ENCODE results near the gene EIF3D. TPM values are rescaled to one million over a fixed set of nuclear protein-coding genes. Genes with fewer than 3 reads are reported as not detected.

EIF3D gene
- total and polyA plus RNA-seq, 2 of the 13 experiments (the other 11 are each of a cell fraction or from before 2014, with no cell fraction given), result 118 to 274 TPM

DNA sequence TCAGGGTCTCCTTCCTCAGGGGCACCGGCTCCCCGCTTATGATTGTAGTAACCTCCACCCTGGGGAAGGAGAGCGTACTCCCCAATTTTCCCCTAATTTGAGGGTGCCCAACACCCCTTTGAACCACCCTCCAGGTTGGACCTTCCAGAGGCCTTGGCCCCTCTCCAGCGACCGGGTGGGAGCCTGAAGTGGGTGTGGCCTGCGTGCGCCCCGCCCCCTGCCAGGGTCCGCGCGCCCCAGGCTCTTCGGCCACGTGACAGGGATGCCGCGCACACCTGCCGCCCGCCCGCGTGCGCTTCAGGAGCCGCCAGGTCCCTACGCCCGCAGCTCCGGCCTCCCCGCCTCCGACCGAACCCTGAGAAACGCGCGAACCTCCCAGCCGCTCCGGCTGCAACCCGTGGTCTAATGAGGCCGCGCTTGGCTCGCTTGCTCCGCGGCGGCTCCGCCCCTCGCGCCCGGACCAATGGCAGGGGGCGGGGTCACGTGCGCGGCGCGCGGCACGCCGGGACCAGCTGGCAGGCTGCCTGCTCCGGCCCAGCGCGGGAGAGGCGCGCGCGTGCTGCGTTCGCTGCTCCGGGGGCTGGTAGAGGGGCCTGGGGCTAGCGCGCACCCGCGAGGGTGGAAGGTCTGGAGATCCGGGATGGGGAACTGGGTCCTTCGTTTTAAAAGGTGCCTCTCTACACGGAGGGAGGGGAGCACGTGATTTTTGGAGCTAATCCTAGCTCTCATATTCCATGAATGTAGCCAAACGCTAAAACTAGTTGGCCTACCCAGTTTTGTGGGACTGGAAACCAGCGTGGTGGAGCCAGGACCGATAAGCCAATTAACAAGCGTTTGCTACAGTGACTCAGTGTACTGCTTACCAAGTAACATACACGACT lies 22.1 kb downstream of the EIF3D start, which contains the start of gene FOXRED2 (continued):
- TF ChIP-seq, protein P1, sequence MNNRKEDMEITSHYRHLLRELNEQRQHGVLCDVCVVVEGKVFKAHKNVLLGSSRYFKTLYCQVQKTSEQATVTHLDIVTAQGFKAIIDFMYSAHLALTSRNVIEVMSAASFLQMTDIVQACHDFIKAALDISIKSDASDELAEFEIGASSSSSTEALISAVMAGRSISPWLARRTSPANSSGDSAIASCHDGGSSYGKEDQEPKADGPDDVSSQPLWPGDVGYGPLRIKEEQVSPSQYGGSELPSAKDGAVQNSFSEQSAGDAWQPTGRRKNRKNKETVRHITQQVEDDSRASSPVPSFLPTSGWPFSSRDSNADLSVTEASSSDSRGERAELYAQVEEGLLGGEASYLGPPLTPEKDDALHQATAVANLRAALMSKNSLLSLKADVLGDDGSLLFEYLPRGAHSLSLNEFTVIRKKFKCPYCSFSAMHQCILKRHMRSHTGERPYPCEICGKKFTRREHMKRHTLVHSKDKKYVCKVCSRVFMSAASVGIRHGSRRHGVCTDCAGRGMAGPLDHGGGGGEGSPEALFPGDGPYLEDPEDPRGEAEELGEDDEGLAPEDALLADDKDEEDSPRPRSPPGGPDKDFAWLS (CRISPR knock-in tag; IDR thresholded peaks at IDR 0.05; ENCODE audit: borderline replicate concordance), result no peak; the same call in 1 of the 2 replicates
- TF ChIP-seq, protein P2, sequence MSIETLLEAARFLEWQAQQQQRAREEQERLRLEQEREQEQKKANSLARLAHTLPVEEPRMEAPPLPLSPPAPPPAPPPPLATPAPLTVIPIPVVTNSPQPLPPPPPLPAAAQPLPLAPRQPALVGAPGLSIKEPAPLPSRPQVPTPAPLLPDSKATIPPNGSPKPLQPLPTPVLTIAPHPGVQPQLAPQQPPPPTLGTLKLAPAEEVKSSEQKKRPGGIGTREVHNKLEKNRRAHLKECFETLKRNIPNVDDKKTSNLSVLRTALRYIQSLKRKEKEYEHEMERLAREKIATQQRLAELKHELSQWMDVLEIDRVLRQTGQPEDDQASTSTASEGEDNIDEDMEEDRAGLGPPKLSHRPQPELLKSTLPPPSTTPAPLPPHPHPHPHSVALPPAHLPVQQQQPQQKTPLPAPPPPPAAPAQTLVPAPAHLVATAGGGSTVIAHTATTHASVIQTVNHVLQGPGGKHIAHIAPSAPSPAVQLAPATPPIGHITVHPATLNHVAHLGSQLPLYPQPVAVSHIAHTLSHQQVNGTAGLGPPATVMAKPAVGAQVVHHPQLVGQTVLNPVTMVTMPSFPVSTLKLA (IDR thresholded peaks at IDR 0.05), result peak; percentile 51; the same call in 1 of the 2 replicates
- TF ChIP-seq ZNF570 (CRISPR knock-in tag; IDR thresholded peaks at IDR 0.05; ENCODE audit: borderline replicate concordance), result peak; percentile 94; the same call in 1 of the 2 replicates
- no peak for TF ChIP-seq TRAFD1 (CRISPR knock-in tag; IDR thresholded peaks at IDR 0.05; ENCODE audit: borderline replicate concordance)
- peak; percentile 59; the same call in 1 of the 2 replicates for TF ChIP-seq ZBTB7B (CRISPR knock-in tag; IDR thresholded peaks at IDR 0.05)
- peak; percentile 47; the same call in 1 of the 2 replicates for TF ChIP-seq ZNF124 (CRISPR knock-in tag; IDR thresholded peaks at IDR 0.05)
- TF ChIP-seq SP1 (IDR thresholded peaks at IDR 0.05), result 0 out of 2 replicates have a peak, but pooled peaks have one; percentile 23
- TF ChIP-seq SP1 (CRISPR knock-in tag; IDR thresholded peaks at IDR 0.05), result peak; percentile 91
- TF ChIP-seq ZNF615 (CRISPR knock-in tag; IDR thresholded peaks at IDR 0.05; ENCODE audit: borderline replicate concordance), result peak; percentile 86; the same call in 1 of the 2 replicates
- TF ChIP-seq ZNF121 (CRISPR knock-in tag; IDR thresholded peaks at IDR 0.05), result peak; percentile 66; the same call in 1 of the 2 replicates
- peak; percentile 91 for TF ChIP-seq ZNF784 (CRISPR knock-in tag; IDR thresholded peaks at IDR 0.05; ENCODE audit: borderline replicate concordance)
- TF ChIP-seq, protein P3, sequence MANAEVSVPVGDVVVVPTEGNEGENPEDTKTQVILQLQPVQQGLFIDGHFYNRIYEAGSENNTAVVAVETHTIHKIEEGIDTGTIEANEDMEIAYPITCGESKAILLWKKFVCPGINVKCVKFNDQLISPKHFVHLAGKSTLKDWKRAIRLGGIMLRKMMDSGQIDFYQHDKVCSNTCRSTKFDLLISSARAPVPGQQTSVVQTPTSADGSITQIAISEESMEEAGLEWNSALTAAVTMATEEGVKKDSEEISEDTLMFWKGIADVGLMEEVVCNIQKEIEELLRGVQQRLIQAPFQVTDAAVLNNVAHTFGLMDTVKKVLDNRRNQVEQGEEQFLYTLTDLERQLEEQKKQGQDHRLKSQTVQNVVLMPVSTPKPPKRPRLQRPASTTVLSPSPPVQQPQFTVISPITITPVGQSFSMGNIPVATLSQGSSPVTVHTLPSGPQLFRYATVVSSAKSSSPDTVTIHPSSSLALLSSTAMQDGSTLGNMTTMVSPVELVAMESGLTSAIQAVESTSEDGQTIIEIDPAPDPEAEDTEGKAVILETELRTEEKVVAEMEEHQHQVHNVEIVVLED (CRISPR knock-in tag; IDR thresholded peaks at IDR 0.05; ENCODE audit: borderline replicate concordance), result peak; percentile 68
- TF ChIP-seq, protein P4, sequence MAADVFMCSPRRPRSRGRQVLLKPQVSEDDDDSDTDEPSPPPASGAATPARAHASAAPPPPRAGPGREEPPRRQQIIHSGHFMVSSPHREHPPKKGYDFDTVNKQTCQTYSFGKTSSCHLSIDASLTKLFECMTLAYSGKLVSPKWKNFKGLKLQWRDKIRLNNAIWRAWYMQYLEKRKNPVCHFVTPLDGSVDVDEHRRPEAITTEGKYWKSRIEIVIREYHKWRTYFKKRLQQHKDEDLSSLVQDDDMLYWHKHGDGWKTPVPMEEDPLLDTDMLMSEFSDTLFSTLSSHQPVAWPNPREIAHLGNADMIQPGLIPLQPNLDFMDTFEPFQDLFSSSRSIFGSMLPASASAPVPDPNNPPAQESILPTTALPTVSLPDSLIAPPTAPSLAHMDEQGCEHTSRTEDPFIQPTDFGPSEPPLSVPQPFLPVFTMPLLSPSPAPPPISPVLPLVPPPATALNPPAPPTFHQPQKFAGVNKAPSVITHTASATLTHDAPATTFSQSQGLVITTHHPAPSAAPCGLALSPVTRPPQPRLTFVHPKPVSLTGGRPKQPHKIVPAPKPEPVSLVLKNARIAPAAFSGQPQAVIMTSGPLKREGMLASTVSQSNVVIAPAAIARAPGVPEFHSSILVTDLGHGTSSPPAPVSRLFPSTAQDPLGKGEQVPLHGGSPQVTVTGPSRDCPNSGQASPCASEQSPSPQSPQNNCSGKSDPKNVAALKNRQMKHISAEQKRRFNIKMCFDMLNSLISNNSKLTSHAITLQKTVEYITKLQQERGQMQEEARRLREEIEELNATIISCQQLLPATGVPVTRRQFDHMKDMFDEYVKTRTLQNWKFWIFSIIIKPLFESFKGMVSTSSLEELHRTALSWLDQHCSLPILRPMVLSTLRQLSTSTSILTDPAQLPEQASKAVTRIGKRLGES (CRISPR knock-in tag; IDR thresholded peaks at IDR 0.05; ENCODE audit: borderline replicate concordance), result peak; percentile 65; the same call in 1 of the 2 replicates
- TF ChIP-seq GPBP1L1 (CRISPR knock-in tag; IDR thresholded peaks at IDR 0.05), result no peak
